A549 treated with RU486 at 1 μM for 4 hours (cell line): ENCODE measurements around the gene ZNF891. TPM values are rescaled to one million over a fixed set of nuclear protein-coding genes. Genes with fewer than 3 reads are reported as not detected.

Source experiments
- total RNA-seq: library from RNA; stranded (reverse); fragments of 200-300 nt; extraction: Qiagen RNA extraction; gene quantifications from 5 replicates; pipeline ENCODE4 v1.2.3, GENCODE V29; 2022; ENCODE audit warnings: low read depth

ZNF891 gene
- total RNA-seq: 0.21 to 0.44 TPM (median 0.42 TPM) in 5 replicates

DNA sequence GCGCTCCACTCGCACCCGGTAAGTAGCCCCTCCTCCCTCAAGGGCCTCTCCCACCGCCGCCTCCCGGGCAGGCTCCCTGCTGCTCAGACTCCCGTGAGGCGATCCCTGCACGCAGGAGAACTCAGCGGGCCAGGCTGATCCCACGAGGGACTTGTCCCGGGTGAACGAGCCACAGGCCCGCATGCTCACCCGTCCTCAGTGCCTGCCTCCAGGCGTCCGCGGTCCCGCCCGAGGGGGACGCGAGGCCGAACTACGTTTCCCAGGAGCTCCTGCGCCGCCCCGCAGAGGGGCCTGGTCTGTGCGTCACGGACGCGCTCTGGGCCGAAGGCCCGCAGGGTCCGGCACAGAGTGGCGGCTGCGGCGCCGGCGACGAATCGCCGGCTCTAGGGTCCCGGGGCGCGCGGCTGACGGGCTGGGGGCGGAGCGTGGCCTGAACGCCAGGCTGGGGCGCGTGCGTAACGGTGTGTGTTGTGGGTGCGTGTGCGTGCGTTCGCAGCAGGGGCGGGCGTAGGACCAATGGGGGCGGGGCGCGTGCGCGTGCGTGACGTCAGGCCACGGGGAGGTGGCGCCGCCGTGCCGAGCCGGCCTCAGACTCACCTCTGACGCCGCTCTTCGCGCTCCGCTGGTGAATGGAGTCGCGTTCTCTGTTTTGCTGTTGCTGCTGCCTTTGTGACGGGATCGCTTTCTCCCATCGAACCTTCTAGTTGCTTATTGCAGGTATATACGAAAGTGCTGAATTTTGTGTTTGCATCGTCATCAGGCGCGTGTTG is at the start of gene ZNF891, which contains the start of gene ZNF10:
TSS of gene ZNF891 (minus strand) at position 237 of the 770 bp plus-strand sequence. CDS start 8,356 bp downstream, outside the sequence.
TSS of gene ZNF10 (plus strand) at position 590 of the 770 bp plus-strand sequence. CDS start 13,866 bp downstream, outside the sequence.

DNA sequence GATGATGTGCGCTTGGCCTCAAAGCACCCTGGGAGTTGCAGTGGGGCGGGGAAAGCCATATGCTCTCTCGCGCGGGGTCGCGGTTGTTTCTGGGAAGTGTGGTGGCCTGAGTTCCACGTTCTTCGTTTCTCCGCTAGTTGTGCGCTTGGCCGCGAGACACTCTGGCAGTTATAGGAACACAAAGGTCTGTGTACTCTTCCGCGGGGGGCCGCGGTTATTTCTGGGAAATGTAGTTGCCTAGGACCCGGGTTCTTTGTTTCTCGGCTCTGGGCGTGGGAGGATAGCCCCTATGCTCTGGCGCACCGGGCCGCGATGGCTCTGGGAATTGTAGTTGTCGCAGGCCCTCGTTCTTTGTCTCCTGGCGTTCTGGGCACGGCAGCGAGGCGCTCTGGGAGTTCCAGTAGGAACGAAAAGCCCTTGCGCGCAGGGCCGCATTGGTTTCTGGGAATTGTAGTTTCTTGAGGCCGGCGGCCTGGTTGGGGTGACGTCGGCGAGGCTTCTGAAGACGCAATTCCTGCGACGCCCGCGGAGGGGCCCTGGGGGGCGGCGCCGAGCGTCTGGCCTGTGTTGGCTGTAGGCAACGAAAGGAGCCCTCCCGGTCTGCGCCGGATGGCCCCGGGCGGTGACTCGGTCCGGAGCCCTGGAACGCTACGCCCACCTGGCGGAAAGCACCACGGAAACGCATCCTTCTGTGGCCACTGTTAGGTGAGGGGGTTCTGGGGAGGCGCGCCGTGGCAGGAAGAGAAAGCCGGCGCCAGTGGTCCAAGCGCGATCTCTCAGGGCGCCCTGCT is 49.5 kb downstream of the ZNF891 start, which contains the start of gene ZNF140:
TSS of gene ZNF140 (plus strand) at position 556 of the 791 bp plus-strand sequence. CDS start 398 bp downstream, outside the sequence.

Other genes with a start within 250 kb of the ZNF891 start
- 18.6 to 21.4 TPM (median 19.9 TPM) in 5 replicates for gene CHFR, start 242.7 kb downstream of the ZNF891 start, total RNA-seq
- gene ZNF605, start 174.0 kb downstream of the ZNF891 start, total RNA-seq: 2.3 to 3.3 TPM (median 2.9 TPM) in 5 replicates
- gene ZNF26, start 143.9 kb downstream of the ZNF891 start, total RNA-seq: 7.0 to 11.3 TPM (median 8.5 TPM) in 5 replicates
- 10.7 to 15.8 TPM (median 13.4 TPM) in 5 replicates for gene ZNF84, start 92.8 kb downstream of the ZNF891 start, total RNA-seq
- 8.7 to 10.2 TPM (median 9.2 TPM) in 5 replicates for gene ZNF140, start 49.4 kb downstream of the ZNF891 start, total RNA-seq
- gene ZNF10, start 353 bp upstream of the ZNF891 start, total RNA-seq: 0.81 to 2.2 TPM (median 1.0 TPM) in 5 replicates
- gene ZNF268, start 51.2 kb upstream of the ZNF891 start, total RNA-seq: 9.2 to 17.8 TPM (median 10.1 TPM) in 5 replicates
- gene ANHX, start 105.6 kb upstream of the ZNF891 start, total RNA-seq: not detected in 5 replicates